Activated CD8-positive, alpha-beta memory T cell treated with anti-CD3 and anti-CD28 coated beads for 4 hours (primary cell): ENCODE measurements around the gene FBLIM1.
"Not testable (repeated sequence)": the region's sequence is repeated elsewhere in the genome, so short reads cannot be mapped to it uniquely, and the experiment has no call there.

ENCODE experiments used
- DNase-seq, 2 donors: peaks; one replicate each; pipeline ENCODE4 v3.0.0-alpha.2; 2020; ENCODE audit warnings: low read depth in 2 of 2

The FBLIM1 gene

DNA sequence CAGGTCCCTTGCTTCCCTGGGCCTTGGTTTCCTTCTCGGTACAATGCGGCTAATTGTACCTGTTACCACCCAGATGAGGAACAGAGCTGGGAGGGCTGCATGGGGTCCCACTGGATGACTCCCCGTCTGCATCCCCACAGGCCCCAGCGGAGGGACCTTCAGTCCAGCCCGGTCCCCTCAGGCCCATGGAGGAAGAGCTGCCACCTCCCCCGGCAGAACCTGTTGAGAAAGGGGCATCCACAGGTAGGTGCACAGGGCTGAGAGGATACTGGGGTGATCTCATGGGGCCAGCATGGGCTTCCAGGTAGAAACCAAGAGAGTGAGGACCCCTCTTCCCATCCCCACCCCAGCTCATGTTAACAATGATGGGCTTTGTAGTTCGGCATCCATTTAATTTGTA, 9.8 kb downstream of the FBLIM1 start:
- no peak for DNase-seq

- DNase-seq, result no peak
Measured at GRCh38 chr1:15770313-15770962, 11.8 kb downstream of the FBLIM1 start.

GRCh38 chr1:15771836-15772515, 13.4 kb downstream of the FBLIM1 start:
- DNase-seq, result no peak

DNA sequence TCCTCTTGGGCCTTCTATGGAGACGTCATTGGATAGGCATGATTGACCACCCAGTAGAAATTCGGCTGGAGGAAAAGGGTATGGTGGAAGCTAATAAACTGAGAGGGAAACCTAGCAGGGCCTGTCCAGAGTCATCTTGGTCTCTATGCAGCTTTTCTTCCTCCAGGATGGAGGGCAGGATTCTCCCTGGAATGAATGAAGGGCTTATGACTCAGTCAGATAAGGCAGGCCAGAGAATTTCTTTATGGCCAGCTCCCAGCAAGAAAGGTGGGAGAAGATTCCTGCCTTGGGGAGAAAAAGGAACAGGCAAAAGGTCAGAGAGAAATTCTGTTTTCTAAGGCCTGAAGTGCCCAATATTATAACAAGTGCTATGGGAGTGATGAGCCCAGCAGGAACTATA, 17.1 kb downstream of the FBLIM1 start:
- DNase-seq, result no peak

DNA sequence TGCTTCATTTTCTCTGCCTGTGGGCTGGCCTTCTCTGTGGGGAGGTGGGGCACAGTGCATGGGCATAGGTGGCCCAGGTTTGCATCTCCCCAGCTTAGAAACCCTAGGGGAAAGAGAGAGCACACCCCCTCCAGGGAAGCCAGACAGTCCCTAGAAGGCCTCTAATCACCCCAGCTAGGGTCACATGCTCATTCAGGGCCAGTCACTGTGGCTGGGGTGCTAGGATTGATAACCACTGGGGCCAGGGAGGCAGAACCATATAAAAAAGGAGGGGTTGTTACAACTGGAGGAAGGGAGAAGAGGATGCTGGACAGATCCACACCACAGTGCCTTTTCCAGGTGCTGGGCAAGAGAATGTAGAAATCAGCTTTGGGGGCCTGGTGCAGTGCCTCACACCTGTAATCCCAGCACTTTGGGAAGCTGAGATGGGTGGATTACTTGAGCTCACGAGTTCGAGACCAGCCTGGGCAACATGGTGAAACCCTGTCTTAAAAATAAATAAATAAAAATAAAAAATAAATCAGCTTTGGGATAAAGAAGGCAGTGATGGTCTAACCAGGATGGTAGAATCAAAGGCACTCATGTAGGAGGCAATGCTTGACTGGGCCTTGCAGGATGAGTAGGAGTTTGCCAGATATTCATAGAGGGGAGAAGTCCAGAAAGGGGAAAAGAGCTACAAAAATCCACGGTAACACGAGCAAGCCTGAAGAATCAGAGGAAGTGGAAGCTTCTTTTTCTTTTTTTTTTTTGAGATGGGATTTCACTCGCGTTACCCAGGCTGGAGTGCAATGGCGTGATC, 19.5 kb downstream of the FBLIM1 start:
- no peak for DNase-seq

GRCh38 chr1:15785683-15786082, 27.1 kb downstream of the FBLIM1 start:
- no peak for DNase-seq

- no peak for DNase-seq
Measured at GRCh38 chr1:15786581-15786980, 28.0 kb downstream of the FBLIM1 start.

DNA sequence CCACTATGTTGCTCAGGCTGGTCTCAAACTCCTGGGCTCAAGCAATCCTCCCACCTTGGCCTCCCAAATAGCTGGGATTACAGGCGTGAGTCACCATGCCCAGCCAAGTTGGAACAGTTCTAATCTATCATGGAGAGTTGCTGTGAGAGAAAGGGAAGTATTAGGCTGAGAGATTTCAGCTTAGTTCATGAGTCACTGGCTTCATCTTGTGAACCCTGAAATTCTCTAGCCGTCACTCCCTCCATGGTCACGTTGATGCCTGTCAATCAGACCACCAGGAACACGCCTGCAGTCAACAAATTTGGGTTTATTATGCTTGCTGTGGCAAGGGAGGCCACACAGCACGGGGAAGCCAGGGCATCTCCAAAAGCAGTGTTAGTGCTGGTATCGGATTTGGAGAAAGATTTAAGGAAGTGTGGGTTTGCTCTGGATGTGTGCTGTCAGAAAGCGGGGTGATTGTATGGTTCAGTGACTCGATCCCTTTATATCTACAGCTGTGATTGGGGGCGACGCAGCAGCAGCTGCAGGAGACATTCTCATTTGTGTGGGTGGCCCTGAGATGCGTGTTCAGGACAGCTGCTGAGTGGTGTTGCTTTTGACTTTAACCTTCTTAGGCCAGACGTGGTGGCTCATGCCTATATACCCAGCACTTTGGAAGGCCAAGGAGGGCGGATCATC, 30.2 kb downstream of the FBLIM1 start:
- DNase-seq, result no peak

DNA sequence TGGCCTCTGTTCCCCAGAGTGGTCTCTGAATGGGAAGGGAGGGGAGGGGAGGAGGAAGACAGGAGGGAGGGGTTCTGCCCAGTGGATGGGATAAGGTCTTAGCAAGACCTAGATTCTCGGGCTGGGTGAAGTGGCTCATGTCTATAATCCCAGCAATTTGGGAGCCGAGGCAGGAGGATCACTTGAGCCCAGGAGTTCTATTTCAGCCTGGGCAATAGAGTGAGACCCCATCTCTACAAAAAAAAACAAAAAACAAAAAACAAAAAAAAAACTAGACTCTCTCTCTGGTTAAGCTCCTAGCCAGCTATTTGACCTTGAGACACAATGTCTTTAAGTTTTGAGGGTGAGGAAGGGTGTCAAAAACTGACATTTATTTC, 37.5 kb downstream of the FBLIM1 start:
- no peak for DNase-seq

DNA sequence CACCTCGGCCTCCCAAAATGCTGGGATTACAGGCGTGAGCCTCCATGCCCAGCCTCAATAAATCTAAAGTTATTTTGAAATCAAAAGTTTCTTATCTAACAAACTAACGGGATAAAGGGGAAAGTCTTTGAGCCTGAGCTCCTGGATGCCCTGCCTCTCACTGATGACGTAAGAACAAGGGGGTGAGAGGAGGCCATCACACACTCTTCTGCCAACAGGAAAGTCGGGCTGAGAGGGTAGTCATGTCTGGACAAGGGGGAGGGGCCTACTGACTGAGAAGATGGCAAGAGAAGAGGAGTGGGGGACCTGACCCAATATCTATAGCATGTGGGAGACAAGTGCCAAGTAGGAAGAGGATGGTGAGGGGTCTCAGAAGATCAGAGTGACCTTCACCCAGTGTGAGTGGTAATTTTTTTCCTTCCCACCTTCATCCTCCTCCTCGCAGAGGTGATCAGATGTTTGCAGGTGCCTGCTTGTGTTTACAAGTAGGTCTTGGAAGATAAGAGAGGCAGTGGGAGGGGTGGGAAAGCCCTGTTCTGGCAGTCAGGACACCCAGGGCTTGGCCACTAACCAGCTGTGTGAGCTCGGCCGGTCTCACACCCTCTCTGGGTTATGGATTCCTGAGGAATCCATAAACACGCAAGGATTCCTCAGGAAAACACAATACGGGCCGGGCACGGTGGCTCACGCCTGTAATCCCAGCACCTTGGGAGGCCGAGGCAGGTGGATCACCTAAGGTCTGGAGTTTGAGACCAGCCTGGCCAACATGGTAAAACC, 39.2 kb downstream of the FBLIM1 start:
- DNase-seq, result no peak

DNA sequence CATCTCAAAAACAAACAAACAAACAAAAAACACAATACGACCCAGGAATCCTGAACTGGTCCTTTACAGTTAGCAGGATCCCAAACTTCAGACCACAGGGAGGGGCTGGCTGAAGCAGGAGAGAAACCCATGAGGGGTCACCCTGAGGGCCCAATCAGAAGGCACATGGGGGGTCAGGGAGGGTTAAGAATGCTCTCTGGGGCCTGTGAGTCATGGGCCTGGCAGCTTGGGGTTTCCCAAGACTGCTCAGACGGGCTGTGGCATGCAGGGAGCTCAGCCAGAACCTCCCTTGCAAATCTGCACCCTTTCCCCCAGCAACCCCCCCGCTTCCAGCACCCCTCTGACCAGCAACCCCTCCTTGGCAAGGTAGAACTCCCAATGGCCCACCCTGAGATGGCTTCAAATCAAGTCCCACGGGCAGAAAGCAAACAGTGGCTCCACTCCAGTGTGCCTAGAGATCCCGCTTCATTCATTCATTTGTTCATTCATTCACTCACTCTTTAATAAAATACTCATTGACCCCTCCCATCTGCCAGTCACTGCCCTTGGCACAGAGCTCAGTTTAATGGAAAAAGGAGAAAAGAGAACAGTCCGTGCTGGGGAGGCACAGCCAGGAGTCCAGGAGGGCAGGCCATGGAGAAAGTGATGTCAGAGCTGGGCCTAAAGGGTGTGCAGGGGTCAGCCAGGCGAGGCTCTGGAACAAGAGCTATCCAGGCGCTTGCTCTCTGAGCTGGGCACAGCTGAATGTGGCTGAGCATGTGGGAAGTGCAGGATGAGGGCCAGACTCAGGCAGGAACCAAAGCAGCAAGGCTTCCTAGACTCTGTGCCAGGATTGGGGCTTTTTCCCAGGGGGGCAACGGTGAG, 40.6 kb downstream of the FBLIM1 start:
- DNase-seq, result no peak

GRCh38 chr1:15799928-15800835, 41.6 kb downstream of the FBLIM1 start:
- DNase-seq, result no peak

DNA sequence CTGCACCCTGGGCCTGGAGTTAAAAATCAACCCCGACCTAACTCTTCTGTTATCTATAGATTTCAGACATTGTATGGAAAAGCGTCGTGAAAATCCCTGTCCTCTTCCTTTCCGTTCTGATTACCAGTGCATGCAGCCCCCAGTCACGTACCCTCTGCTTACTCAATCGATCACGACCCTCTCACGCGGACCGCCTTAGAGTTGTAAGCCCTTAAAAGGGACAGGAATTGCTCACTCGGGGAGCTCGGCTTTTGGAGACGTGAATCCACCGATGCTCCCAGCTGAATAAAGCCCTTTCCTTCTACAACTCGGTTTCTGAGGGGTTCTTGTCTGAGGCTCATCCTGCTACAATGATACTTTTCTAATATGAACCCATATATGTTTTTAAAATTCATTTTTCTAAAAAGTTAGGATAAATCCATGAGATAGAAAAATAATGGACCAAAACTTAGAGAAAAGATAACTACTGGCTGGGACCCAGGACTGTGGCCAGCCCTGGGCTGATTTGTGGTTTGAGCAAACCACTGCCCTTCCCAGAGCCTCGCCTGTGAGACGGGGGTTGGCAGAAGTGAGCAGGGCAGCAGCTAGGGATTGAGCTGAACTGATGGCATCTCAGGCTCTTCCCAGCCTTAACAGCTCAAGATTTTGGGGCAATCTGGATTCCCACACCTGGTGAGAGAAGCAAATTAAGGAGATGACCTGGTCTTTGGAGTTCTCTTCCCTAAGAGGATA, 43.8 kb downstream of the FBLIM1 start:
- DNase-seq, result no peak

DNA sequence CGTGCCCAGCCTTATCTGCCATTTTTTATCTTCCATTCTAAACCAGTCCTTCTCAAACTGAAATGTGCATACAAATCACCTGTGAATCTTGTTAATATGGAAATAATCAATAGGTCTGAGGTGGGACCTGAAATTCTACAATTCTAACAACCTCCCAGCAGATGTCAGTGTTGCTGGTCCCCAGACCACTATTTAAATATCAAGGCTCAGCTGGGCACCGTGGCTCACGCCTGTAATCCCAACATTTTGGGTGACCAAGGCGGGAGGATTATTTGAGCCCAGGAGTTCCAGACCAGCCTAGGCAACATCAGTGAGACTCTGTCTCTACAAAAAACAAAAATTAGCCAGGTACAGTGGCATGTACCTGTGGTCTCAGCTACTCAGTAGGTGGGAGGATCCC, 44.8 kb downstream of the FBLIM1 start:
- no peak for DNase-seq

DNA sequence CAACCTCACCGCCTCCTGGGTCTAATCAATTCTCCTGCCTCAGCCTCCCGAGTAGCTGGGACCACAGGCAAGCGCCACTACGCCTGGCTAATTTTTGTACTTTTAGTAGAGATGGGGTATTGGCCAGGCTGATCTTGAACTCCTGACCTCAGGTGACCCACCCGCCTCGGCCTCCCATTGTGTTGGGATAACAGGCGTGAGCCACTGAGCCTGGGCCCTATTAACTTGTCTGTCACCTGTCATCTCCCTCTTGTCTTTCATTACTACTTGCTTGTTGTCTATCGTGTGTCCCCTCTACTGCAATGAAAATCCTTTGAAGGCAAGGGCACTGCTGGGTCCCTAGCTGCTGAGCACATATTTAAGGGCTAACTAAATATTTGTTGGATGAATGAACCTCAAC, 45.5 kb downstream of the FBLIM1 start:
- DNase-seq, result no peak

- no peak for DNase-seq
Measured at GRCh38 chr1:15807121-15807520, 48.5 kb downstream of the FBLIM1 start.

DNA sequence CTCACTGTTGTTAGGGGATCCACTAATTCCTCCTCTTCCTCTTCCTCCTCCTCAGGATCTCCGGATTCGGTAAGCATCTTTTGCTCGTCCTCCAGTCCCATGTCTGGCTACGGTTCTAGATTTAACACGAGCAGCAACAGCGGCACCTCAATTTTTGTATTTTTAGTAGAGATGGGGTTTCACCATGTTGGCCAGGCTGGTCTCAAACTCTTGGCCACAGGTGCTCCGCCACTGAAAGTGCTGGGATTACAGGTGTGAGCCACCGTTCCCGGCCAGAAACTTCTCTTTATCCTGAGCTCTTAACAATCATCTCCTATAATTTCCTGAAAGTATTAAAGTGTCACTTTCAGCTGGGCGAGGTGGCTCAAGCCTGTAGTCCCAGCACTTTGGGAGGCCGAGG, 49.0 kb downstream of the FBLIM1 start, which contains the start of gene UQCRHL:
Gene UQCRHL (minus strand): TSS at position 101 of the 400 bp plus-strand sequence. CDS start 0 bp downstream, at position 101.
- not testable (repeated sequence) for DNase-seq

DNA sequence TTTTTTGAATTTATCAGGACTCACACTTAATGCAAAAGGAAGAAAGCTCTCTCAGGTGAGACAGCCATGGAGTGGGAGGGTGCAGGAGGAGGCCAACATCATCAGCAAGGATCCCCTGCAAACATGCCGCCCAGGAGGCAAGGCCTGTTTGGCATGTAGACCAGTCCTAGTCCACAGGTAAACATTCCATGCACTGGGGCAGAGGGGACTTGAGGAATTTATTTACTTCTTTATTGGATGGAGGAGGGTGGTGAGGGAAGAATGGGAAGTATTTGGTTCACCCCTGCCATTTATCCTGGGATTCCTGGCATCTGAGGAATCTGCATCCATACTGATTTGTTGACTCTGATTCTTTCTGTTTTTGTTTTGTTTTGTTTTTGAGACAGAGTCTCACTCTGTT, 50.4 kb downstream of the FBLIM1 start:
- no peak for DNase-seq

DNA sequence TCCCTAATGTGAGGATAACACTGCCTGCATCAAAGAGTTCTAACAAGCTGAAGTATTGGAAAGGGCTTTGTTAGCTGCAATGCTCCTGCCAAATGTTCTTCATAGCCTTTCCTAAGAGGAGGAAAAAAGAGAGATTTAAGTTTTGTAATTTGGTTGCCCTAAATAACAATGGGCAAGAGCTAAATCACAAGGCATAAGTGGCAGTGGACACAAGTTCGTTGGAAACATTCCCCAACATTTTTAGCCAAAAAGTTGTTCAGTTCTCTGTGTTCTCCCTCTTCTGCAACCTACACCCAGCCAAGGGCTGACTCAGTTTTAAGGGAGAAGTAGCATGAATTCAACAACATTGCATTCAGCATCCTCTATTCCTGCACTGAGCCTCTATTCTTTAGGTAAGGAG, 51.5 kb downstream of the FBLIM1 start:
- no peak for DNase-seq
